Fibroblast of lung (primary cell): Measurements from ENCODE around the gene TJP1.

ENCODE experiments used
- CTCF ChIP-seq, 2 donors: IDR thresholded peaks in 1 of 2; conservative IDR thresholded peaks in 1 of 2; 1 replicate in 1 of 2; 2 replicates in 1 of 2; pipeline ENCODE4 v1.5.1; 2011 to 2012; ENCODE audit warnings: low read length in 2 of 2, control low read depth in 1 of 2, inconsistent platforms in 1 of 2, low read depth in 1 of 2, mild to moderate bottlenecking in 1 of 2
- EZH2 ChIP-seq: IDR thresholded peaks from 2 replicates; pipeline ENCODE4 v1.5.1; 2012; ENCODE audit warnings: low read length, control low read depth, mild to moderate bottlenecking; ENCODE audit errors: missing control alignments

DNA sequence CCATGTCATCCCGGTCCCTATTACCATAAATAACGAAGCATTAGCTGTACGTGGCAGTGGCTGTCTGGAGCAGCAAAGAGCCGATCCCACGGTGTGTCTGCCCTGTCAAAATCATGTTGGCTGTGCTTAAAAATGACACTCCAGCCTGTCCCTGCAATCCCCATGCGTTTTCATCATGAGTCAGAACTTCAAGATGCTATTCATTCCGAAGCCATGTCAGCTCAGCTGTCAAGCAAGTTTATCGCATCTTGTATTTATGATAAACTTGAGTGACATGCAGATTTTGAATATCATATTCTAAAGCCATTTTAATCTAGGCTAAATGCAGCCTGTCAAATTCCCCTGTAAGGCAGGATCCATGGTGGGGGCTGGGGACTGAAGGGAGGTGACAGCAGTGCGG, 152.4 kb downstream of the TJP1 start:
- TF ChIP-seq EZH2 (no peak), CTCF (conservative IDR thresholded peaks at IDR 0.05 in 1 of 2, IDR thresholded peaks at IDR 0.05 in 1 of 2; ENCODE audit: low read depth in 1 of 2, low read length in 2 of 2) (no peak)
